HEK293 (cell line): ENCODE results near the gene CD69.

ENCODE experiments used
- CTCF ChIA-PET: fragments of 350-600 bp; formaldehyde crosslinking; extraction: SDS; loops from one replicate; lab custom pipeline; 2021; ENCODE audit warnings: antibody characterized with exemption; lab: Yijun Ruan, JAX
- POLR2A ChIA-PET: fragments of 300-600 bp; formaldehyde crosslinking; extraction: SDS; loops from one replicate; lab custom pipeline; 2020; ENCODE audit warnings: antibody characterized with exemption, inconsistent platforms; lab: Yijun Ruan, JAX
- H3K27ac ChIP-seq: fragments of 200-500 bp; sonication (Bioruptor generic); 2 replicates; pipeline ENCODE4 v1.5.1; 2014; ENCODE audit warnings: low read depth, low read length, control low read depth, inconsistent platforms; ENCODE audit errors: extremely low read depth
- H3K36me3 ChIP-seq, 2 experiments: fragments of 200-500 bp in 1 of 2; sonication (Bioruptor generic) in 1 of 2; 1 replicate in 1 of 2; 2 replicates in 1 of 2; pipeline ENCODE4 v1.5.1; 2014 to 2017; ENCODE audit warnings: inconsistent platforms in 2 of 2, low read length in 2 of 2; ENCODE audit not compliant: control insufficient read depth in 2 of 2, insufficient read depth in 1 of 2
- H3K4me1 ChIP-seq: fragments of 200-500 bp; sonication (Bioruptor generic); 2 replicates; pipeline ENCODE4 v1.5.1; 2014; ENCODE audit warnings: mild to moderate bottlenecking, low read length, inconsistent platforms; ENCODE audit not compliant: control insufficient read depth, insufficient read depth
- H3K4me3 ChIP-seq: 2 replicates; pipeline ENCODE4 v1.5.1; 2011; ENCODE audit warnings: low read depth, mild to moderate bottlenecking, control low read depth, low read length, moderate library complexity
- H3K9me3 ChIP-seq: fragments of 200-500 bp; sonication (Bioruptor generic); 2 replicates; pipeline ENCODE4 v1.5.1; 2014; ENCODE audit warnings: low read depth, low read length, inconsistent platforms; ENCODE audit not compliant: control insufficient read depth, insufficient read depth
- GLIS2 ChIP-seq: fragments of 450-650 bp; formaldehyde crosslinking; IDR thresholded peaks from 2 replicates; pipeline ENCODE4 v1.5.1; 2016; ENCODE audit warnings: missing biosample characterization, missing genetic modification characterization
- HIC1 ChIP-seq: fragments of 450-650 bp; formaldehyde crosslinking; IDR thresholded peaks from 2 replicates; pipeline ENCODE4 v1.5.1; 2016; ENCODE audit warnings: missing biosample characterization, missing genetic modification characterization
- REPIN1 ChIP-seq: fragments of 450-650 bp; formaldehyde crosslinking; IDR thresholded peaks from 2 replicates; pipeline ENCODE4 v1.5.1; 2017; ENCODE audit warnings: missing biosample characterization, missing genetic modification characterization, low read depth
- TRIM28 ChIP-seq: IDR thresholded peaks from 2 replicates; pipeline ENCODE4 v1.6.1; 2011; ENCODE audit warnings: low read length, control low read depth, borderline replicate concordance
- ZBTB1 ChIP-seq: fragments of 450-650 bp; formaldehyde crosslinking; IDR thresholded peaks from 2 replicates; pipeline ENCODE4 v1.5.1; 2016; ENCODE audit warnings: missing biosample characterization, missing genetic modification characterization
- ZBTB26 ChIP-seq: fragments of 450-650 bp; formaldehyde crosslinking; optimal IDR thresholded peaks from 2 replicates; pipeline ENCODE3; 2016; ENCODE audit warnings: missing biosample characterization, mild to moderate bottlenecking, missing genetic modification characterization
- ZBTB8A ChIP-seq: fragments of 450-650 bp; formaldehyde crosslinking; IDR thresholded peaks from 2 replicates; pipeline ENCODE4 v1.5.1; 2016; ENCODE audit warnings: missing biosample characterization, missing genetic modification characterization
- ZFP69B ChIP-seq: fragments of 450-650 bp; formaldehyde crosslinking; IDR thresholded peaks from 2 replicates; pipeline ENCODE4 v1.5.1; 2016; ENCODE audit warnings: missing biosample characterization, missing genetic modification characterization
- ZNF132 ChIP-seq: fragments of 450-650 bp; formaldehyde crosslinking; IDR thresholded peaks from 2 replicates; pipeline ENCODE4 v1.5.1; 2017; ENCODE audit warnings: missing biosample characterization, missing genetic modification characterization, borderline replicate concordance
- ZNF138 ChIP-seq: fragments of 450-650 bp; formaldehyde crosslinking; IDR thresholded peaks from 2 replicates; pipeline ENCODE4 v1.5.1; 2016; ENCODE audit warnings: missing biosample characterization, missing genetic modification characterization, borderline replicate concordance
- ZNF175 ChIP-seq: fragments of 450-650 bp; formaldehyde crosslinking; IDR thresholded peaks from 2 replicates; pipeline ENCODE4 v1.5.1; 2016; ENCODE audit warnings: missing biosample characterization, missing genetic modification characterization
- ZNF184 ChIP-seq: fragments of 450-650 bp; IDR thresholded peaks from 2 replicates; pipeline ENCODE4 v1.5.1; 2018; ENCODE audit warnings: missing biosample characterization, mild to moderate bottlenecking, missing genetic modification characterization
- ZNF202 ChIP-seq: fragments of 450-650 bp; formaldehyde crosslinking; IDR thresholded peaks from 2 replicates; pipeline ENCODE4 v1.5.1; 2016; ENCODE audit warnings: missing biosample characterization, missing genetic modification characterization, borderline replicate concordance
- ZNF341 ChIP-seq: fragments of 450-650 bp; formaldehyde crosslinking; IDR thresholded peaks from 2 replicates; pipeline ENCODE4; 2016; ENCODE audit warnings: low read depth, missing biosample characterization, missing genetic modification characterization
- ZNF394 ChIP-seq: fragments of 450-650 bp; formaldehyde crosslinking; IDR thresholded peaks from 2 replicates; pipeline ENCODE4 v1.5.1; 2016; ENCODE audit warnings: missing biosample characterization, missing genetic modification characterization, mild to moderate bottlenecking, moderate library complexity, borderline replicate concordance
- ZNF433 ChIP-seq: fragments of 450-650 bp; formaldehyde crosslinking; IDR thresholded peaks from 2 replicates; pipeline ENCODE4 v1.5.1; 2016; ENCODE audit warnings: missing biosample characterization, missing genetic modification characterization, low read depth
- ZNF488 ChIP-seq: fragments of 450-650 bp; formaldehyde crosslinking; IDR thresholded peaks from 2 replicates; pipeline ENCODE4 v1.5.1; 2016; ENCODE audit warnings: missing biosample characterization, missing genetic modification characterization
- ZNF610 ChIP-seq: fragments of 450-650 bp; formaldehyde crosslinking; IDR thresholded peaks from 2 replicates; pipeline ENCODE4 v1.5.1; 2016; ENCODE audit warnings: missing biosample characterization, missing genetic modification characterization, borderline replicate concordance
- ZNF623 ChIP-seq: fragments of 450-650 bp; formaldehyde crosslinking; IDR thresholded peaks from 2 replicates; pipeline ENCODE4 v1.5.1; 2016; ENCODE audit warnings: missing biosample characterization, missing genetic modification characterization
- ZNF658 ChIP-seq: fragments of 450-650 bp; formaldehyde crosslinking; IDR thresholded peaks from 2 replicates; pipeline ENCODE4; 2016; ENCODE audit warnings: missing biosample characterization, missing genetic modification characterization
- ZNF664 ChIP-seq: fragments of 450-650 bp; formaldehyde crosslinking; IDR thresholded peaks from 2 replicates; pipeline ENCODE4 v1.5.1; 2016; ENCODE audit warnings: missing biosample characterization, missing genetic modification characterization
- ZNF76 ChIP-seq: fragments of 450-650 bp; formaldehyde crosslinking; IDR thresholded peaks from 2 replicates; pipeline ENCODE4; 2016; ENCODE audit warnings: low read depth, missing biosample characterization, missing genetic modification characterization, borderline replicate concordance
- ZNF830 ChIP-seq: fragments of 450-650 bp; IDR thresholded peaks from 2 replicates; pipeline ENCODE4 v1.5.0; 2018; ENCODE audit warnings: missing biosample characterization, missing genetic modification characterization, low read depth, mild to moderate bottlenecking, moderate library complexity
- ZNF837 ChIP-seq: fragments of 450-650 bp; formaldehyde crosslinking; IDR thresholded peaks from 2 replicates; pipeline ENCODE4 v1.5.1; 2016; ENCODE audit warnings: missing biosample characterization, missing genetic modification characterization
- ZSCAN30 ChIP-seq: fragments of 450-650 bp; IDR thresholded peaks from 2 replicates; pipeline ENCODE4 v1.5.1; 2018; ENCODE audit warnings: missing biosample characterization, mild to moderate bottlenecking, missing genetic modification characterization, moderate library complexity
- TF ChIP-seq, protein P1 (sequence below): fragments of 450-650 bp; formaldehyde crosslinking; IDR thresholded peaks from 2 replicates; pipeline ENCODE4 v1.5.1; 2016; ENCODE audit warnings: missing biosample characterization, missing genetic modification characterization
- TF ChIP-seq, protein P2 (sequence below): fragments of 450-650 bp; formaldehyde crosslinking; IDR thresholded peaks from 2 replicates; pipeline ENCODE4 v1.5.1; 2016; ENCODE audit warnings: missing biosample characterization, missing genetic modification characterization

Gene CD69

GRCh38 chr12:9755567-9755966 lies 5.1 kb downstream of the CD69 start (continued):
- TF ChIP-seq, protein P1, sequence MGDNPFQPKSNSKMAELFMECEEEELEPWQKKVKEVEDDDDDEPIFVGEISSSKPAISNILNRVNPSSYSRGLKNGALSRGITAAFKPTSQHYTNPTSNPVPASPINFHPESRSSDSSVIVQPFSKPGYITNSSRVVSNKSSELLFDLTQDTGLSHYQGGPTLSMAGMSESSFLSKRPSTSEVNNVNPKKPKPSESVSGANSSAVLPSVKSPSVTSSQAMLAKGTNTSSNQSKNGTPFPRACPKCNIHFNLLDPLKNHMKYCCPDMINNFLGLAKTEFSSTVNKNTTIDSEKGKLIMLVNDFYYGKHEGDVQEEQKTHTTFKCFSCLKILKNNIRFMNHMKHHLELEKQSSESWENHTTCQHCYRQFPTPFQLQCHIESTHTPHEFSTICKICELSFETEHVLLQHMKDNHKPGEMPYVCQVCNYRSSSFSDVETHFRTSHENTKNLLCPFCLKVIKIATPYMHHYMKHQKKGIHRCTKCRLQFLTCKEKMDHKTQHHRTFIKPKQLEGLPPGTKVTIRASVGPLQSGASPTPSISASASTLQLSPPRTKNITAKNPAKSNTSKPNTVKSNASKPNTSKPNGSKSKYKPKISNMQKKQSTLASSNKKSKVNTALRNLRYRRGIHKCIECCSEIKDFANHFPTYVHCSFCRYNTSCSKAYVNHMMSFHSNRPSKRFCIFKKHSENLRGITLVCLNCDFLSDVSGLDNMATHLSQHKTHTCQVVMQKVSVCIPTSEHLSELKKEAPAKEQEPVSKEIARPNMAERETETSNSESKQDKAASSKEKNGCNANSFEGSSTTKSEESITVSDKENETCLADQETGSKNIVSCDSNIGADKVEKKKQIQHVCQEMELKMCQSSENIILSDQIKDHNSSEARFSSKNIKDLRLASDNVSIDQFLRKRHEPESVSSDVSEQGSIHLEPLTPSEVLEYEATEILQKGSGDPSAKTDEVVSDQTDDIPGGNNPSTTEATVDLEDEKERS (tag by site-specific recombination) = no peak
- no peak for TF ChIP-seq ZNF175
- TF ChIP-seq ZSCAN30 (tag by site-specific recombination) = no peak
- no peak for TF ChIP-seq REPIN1 (tag by site-specific recombination)
- TF ChIP-seq ZBTB26 (tag by site-specific recombination) = no peak
- TF ChIP-seq ZFP69B (tag by site-specific recombination) = no peak
- TF ChIP-seq ZNF394 (tag by site-specific recombination) = no peak
- no peak for TF ChIP-seq ZNF623 (tag by site-specific recombination)
- TF ChIP-seq TRIM28 = no peak
- TF ChIP-seq, protein P2, sequence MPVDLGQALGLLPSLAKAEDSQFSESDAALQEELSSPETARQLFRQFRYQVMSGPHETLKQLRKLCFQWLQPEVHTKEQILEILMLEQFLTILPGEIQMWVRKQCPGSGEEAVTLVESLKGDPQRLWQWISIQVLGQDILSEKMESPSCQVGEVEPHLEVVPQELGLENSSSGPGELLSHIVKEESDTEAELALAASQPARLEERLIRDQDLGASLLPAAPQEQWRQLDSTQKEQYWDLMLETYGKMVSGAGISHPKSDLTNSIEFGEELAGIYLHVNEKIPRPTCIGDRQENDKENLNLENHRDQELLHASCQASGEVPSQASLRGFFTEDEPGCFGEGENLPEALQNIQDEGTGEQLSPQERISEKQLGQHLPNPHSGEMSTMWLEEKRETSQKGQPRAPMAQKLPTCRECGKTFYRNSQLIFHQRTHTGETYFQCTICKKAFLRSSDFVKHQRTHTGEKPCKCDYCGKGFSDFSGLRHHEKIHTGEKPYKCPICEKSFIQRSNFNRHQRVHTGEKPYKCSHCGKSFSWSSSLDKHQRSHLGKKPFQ (tag by site-specific recombination) = no peak

DNA sequence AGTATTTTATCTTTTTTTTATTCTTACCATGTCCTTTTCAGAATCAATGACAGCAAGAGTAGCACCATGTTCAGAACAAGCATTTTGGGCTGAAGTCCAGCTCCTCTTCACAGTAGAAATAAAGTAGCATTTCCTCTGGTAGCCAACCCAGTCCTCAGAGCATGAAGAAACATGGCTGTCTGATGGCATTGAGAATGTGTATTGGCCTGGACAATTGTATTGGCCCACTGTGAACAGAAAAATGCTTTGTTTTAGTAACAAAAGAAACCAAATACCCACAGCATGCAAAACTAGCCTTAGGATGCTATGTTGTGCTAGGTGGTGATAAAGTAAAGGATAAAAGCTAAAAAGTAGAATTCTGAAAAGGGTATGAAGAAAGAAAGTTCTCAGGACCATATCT lies 5.7 kb downstream of the CD69 start:
- Histone ChIP-seq H3K4me3 (no peak overlapping the region), H3K36me3 (no peaks in the 10 kb centered on the region), H3K27ac (no peak overlapping the region), H3K9me3 (no peaks in the 10 kb centered on the region), H3K4me1 (no peaks in the 10 kb centered on the region)
- ChIA-PET POLR2A (no interaction called here), CTCF (interaction anchor here (0.5 to 2.0 kb wide), 5 partner anchors 12 to 228 kb away, joined by 3 to 9 read pairs (median 4); no protein-coding TSS in a partner anchor)
- TF ChIP-seq ZNF610 (tag by site-specific recombination) (no peak), ZNF837 (tag by site-specific recombination) (no peak), ZNF658 (no peak), ZNF664 (no peak), ZNF184 (no peak), ZBTB8A (tag by site-specific recombination) (no peak), ZNF394 (tag by site-specific recombination) (no peak), ZNF202 (tag by site-specific recombination) (no peak), ZNF488 (tag by site-specific recombination) (no peak), ZNF830 (no peak), ZBTB1 (tag by site-specific recombination) (no peak), ZNF132 (tag by site-specific recombination) (no peak), GLIS2 (no peak), ZNF341 (no peak), ZNF138 (tag by site-specific recombination) (no peak), HIC1 (no peak), ZNF433 (tag by site-specific recombination) (no peak), ZNF76 (tag by site-specific recombination) (no peak)
